ENCODE measurements around the gene RPS15.

- TF ChIP-seq POLR2A (IDR thresholded peaks at IDR 0.05; ENCODE audit: low read depth, low read length) = no peak
- TF ChIP-seq CTCF (IDR thresholded peaks at IDR 0.05; ENCODE audit: extremely low read depth in 1 of 2, insufficient read depth in 1 of 2, low read depth in 1 of 2, low read length in 2 of 2) = peak in 1 of 2 donors; percentile 8
- TF ChIP-seq POLR2AphosphoS5 (IDR thresholded peaks at IDR 0.05; ENCODE audit: insufficient read depth, low read depth, low read length) = no peak
- TF ChIP-seq EZH2 (IDR thresholded peaks at IDR 0.05; ENCODE audit: borderline replicate concordance, low read depth, low read length, severe bottlenecking) = no peak
- no peak for TF ChIP-seq MAX (IDR thresholded peaks at IDR 0.05; ENCODE audit: insufficient read depth, insufficient read length)
- no peak for TF ChIP-seq FOS (IDR thresholded peaks at IDR 0.05; ENCODE audit: borderline replicate concordance, insufficient read depth, low read length)
These were observed 19.0 kb downstream of the RPS15 start for GRCh38 chr19:1457031-1457739.
